ENCODE results near the gene TBC1D9.

DNA sequence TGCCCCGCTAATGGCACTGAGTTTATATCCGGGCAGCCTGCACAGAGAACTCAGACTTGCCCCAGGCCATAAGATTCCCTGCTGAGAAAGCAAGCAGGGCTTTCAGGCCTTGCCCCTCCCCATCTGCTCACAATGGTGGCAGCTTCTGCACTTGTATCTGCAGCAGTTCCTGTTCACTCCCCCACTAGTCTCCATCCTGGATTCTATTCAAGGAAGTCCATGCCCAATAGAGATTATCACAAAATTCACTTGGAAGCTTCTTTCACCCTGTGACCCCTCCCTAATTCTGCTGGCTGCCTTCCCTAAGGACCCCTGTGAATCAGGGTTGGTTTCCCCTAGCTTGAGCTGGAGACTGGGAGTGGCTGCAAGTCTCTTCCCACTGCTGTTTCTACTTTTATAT, 152.9 kb downstream of the TBC1D9 start:
- TF ChIP-seq CTCF (IDR thresholded peaks at IDR 0.05) (no peak), EZH2 (IDR thresholded peaks at IDR 0.05; ENCODE audit: borderline replicate concordance, insufficient read depth, low read depth, low read length, poor library complexity, severe bottlenecking) (no peak)

All from B cell (primary cell).